Measurements from ENCODE around the gene APOLD1. TPM values are rescaled to one million over a fixed set of nuclear protein-coding genes. Genes with fewer than 3 reads are reported as not detected.

APOLD1 gene
- polyA plus RNA-seq, 1 donor from 2014 or later, result 1.1 TPM

DNA sequence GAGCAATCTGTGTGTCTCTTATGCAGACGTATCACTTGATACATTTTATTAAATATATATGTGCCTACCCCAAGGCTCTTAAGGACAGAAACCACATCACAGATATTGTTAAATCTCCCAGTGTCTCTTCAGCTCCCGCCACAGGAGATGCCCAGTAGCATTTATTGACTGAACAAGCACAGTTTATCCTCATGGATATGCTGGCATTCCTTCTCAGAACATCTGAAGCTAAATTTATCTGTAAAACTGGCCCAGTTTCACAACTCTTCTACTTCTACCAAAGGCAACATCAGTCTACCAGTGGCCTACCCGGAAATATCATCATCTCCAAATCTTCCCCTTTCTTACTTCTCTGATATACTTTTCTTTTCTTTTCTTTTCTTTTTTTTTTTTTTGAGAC lies 10.7 kb downstream of the APOLD1 start:
- Histone ChIP-seq H3K79me2 (replicated peaks; ENCODE audit: insufficient read depth, low read length) (no peaks in the 10 kb centered on the region), H3K27ac (ENCODE audit: low read length) (no peak overlapping the region), H3K27me3 (ENCODE audit: insufficient read depth, low read depth, low read length) (no peaks in the 10 kb centered on the region), H2AFZ (ENCODE audit: low read depth, low read length) (no peak overlapping the region), H3K36me3 (ENCODE audit: insufficient read depth, low read length) (no peaks in the 10 kb centered on the region), H3F3A (ENCODE audit: insufficient read depth, low read length, poor library complexity, severe bottlenecking) (no peaks in the 10 kb centered on the region), H3K4me3 (ENCODE audit: low read length) (no peak overlapping the region), H3K9me2 (ENCODE audit: insufficient read depth, low read length) (no peaks in the 10 kb centered on the region), H3K9ac (ENCODE audit: low read length) (no peak overlapping the region), H3K9me3 (ENCODE audit: low read length) (no peaks in the 10 kb centered on the region), H4K20me1 (ENCODE audit: insufficient read depth) (no peaks in the 10 kb centered on the region), H3K4me2 (ENCODE audit: low read length) (no peak overlapping the region)
- TF ChIP-seq, protein P1, sequence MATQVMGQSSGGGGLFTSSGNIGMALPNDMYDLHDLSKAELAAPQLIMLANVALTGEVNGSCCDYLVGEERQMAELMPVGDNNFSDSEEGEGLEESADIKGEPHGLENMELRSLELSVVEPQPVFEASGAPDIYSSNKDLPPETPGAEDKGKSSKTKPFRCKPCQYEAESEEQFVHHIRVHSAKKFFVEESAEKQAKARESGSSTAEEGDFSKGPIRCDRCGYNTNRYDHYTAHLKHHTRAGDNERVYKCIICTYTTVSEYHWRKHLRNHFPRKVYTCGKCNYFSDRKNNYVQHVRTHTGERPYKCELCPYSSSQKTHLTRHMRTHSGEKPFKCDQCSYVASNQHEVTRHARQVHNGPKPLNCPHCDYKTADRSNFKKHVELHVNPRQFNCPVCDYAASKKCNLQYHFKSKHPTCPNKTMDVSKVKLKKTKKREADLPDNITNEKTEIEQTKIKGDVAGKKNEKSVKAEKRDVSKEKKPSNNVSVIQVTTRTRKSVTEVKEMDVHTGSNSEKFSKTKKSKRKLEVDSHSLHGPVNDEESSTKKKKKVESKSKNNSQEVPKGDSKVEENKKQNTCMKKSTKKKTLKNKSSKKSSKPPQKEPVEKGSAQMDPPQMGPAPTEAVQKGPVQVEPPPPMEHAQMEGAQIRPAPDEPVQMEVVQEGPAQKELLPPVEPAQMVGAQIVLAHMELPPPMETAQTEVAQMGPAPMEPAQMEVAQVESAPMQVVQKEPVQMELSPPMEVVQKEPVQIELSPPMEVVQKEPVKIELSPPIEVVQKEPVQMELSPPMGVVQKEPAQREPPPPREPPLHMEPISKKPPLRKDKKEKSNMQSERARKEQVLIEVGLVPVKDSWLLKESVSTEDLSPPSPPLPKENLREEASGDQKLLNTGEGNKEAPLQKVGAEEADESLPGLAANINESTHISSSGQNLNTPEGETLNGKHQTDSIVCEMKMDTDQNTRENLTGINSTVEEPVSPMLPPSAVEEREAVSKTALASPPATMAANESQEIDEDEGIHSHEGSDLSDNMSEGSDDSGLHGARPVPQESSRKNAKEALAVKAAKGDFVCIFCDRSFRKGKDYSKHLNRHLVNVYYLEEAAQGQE (IDR thresholded peaks at IDR 0.05; ENCODE audit: borderline replicate concordance), result no peak
- TF ChIP-seq POLR2AphosphoS5 (IDR thresholded peaks at IDR 0.05) (no peak), EZH2 (IDR thresholded peaks at IDR 0.05; ENCODE audit: borderline replicate concordance, insufficient read depth, low read length, poor library complexity, severe bottlenecking) (no peak), MXI1 (conservative IDR thresholded peaks at IDR 0.05; ENCODE audit: poor library complexity, severe bottlenecking) (no peak), RAD21 (conservative IDR thresholded peaks at IDR 0.05) (no peak), CTCF (IDR thresholded peaks at IDR 0.05; ENCODE audit: poor library complexity, severe bottlenecking) (no peak), SMC3 (conservative IDR thresholded peaks at IDR 0.05; ENCODE audit: poor library complexity) (no peak)

GRCh38 chr12:12796928-12797793 lies 11.7 kb downstream of the APOLD1 start:
- Histone ChIP-seq H3K79me2 (replicated peaks; ENCODE audit: insufficient read depth, low read length) (no peaks in the 10 kb centered on the region), H3K27ac (ENCODE audit: low read length) (no peak overlapping the region), H3K4me3 (ENCODE audit: low read length) (no peak overlapping the region), H3K9me3 (ENCODE audit: low read length) (no peaks in the 10 kb centered on the region), H3K36me3 (ENCODE audit: insufficient read depth, low read length) (no peaks in the 10 kb centered on the region), H2AFZ (ENCODE audit: low read depth, low read length) (no peak overlapping the region), H3K9ac (ENCODE audit: low read length) (no peak overlapping the region), H3K4me2 (ENCODE audit: low read length) (no peak overlapping the region), H3K9me2 (ENCODE audit: insufficient read depth, low read length) (no peaks in the 10 kb centered on the region), H3K27me3 (ENCODE audit: insufficient read depth, low read depth, low read length) (no peaks in the 10 kb centered on the region), H3F3A (ENCODE audit: insufficient read depth, low read length, poor library complexity, severe bottlenecking) (no peaks in the 10 kb centered on the region), H4K20me1 (ENCODE audit: insufficient read depth) (no peaks in the 10 kb centered on the region)
- TF ChIP-seq TAF1 (IDR thresholded peaks at IDR 0.05; ENCODE audit: low read depth) (no peak), RAD21 (conservative IDR thresholded peaks at IDR 0.05) (no peak)
- TF ChIP-seq, protein P1 (IDR thresholded peaks at IDR 0.05; ENCODE audit: borderline replicate concordance), result no peak

Data from neural cell (in vitro differentiated cells).